GM12878 (cell line): ENCODE results near the gene SH3BP5. TPM values are rescaled to one million over a fixed set of nuclear protein-coding genes. Genes with fewer than 3 reads are reported as not detected.

ENCODE experiments used
- ATAC-seq: fragments of 200-7000 bp; cut with Tn5 transposase; 3 replicates; pipeline ENCODE4 v1.9.1; 2020; ENCODE audit warnings: mild to moderate bottlenecking, moderate library complexity
- BruUV-seq: library from RNA; stranded (reverse); fragments of 400-500 nt; replicated peaks from 2 replicates; lab custom pipeline; 2021; lab: Mats Ljungman, UMichigan
- CTCF ChIA-PET: fragments of 300-600 bp; sonication (Branson Sonifier 250); formaldehyde crosslinking; extraction: SDS; loops from one replicate; lab custom pipeline; 2021; ENCODE audit warnings: inconsistent platforms; lab: Yijun Ruan, JAX
- POLR2A ChIA-PET: fragments of 350-600 bp; formaldehyde crosslinking; extraction: SDS; loops from one replicate; lab custom pipeline; 2021; ENCODE audit warnings: inconsistent platforms; lab: Charles Lee
- RAD21 ChIA-PET: fragments of 300-600 bp; sonication (Branson Sonifier 250); formaldehyde crosslinking; loops from one replicate; lab custom pipeline; 2023; ENCODE audit warnings: antibody characterized with exemption; ENCODE audit not compliant: unreplicated experiment; lab: Charles Lee
- SMC1A ChIA-PET: fragments of 300-600 bp; sonication (Branson Sonifier 250); formaldehyde crosslinking; loops from one replicate; lab custom pipeline; 2023; ENCODE audit not compliant: unreplicated experiment, uncharacterized antibody; lab: Charles Lee
- DNase-seq: peaks from one replicate; pipeline ENCODE4 v3.0.0-alpha.2; 2011; ENCODE audit warnings: low read depth, low spot score
- FAIRE-seq: peaks from 3 replicates; lab custom pipeline; 2011; peaks lifted over from hg19 to GRCh38; lab: Jason Lieb, UNC
- H2AFZ ChIP-seq: 2 replicates; pipeline ENCODE4 v1.6.0; 2011; ENCODE audit warnings: low read depth, low read length, control low read depth; ENCODE audit not compliant: control insufficient read depth
- H3K27ac ChIP-seq: 2 replicates; pipeline ENCODE4 v1.5.1; 2011; ENCODE audit warnings: control low read depth; ENCODE audit not compliant: control insufficient read depth, insufficient read depth
- H3K27me3 ChIP-seq, 2 experiments: replicated peaks in 1 of 2; 2 replicates each; pipeline versions ENCODE4 v1.6.0 to v1.6.1; 2011; ENCODE audit warnings: low read length in 1 of 2; ENCODE audit not compliant: control insufficient read depth in 2 of 2, insufficient read depth in 2 of 2
- H3K36me3 ChIP-seq, 2 experiments: 2 replicates each; pipeline ENCODE4 v1.5.1; 2011; ENCODE audit warnings: low read length in 1 of 2; ENCODE audit not compliant: control insufficient read depth in 2 of 2, insufficient read depth in 2 of 2
- H3K4me1 ChIP-seq: 2 replicates; pipeline ENCODE4 v1.6.1; 2011; ENCODE audit warnings: mild to moderate bottlenecking, low read length, moderate library complexity, mixed read lengths; ENCODE audit not compliant: control insufficient read depth, insufficient read depth
- H3K4me2 ChIP-seq: 2 replicates; pipeline ENCODE4 v1.6.0; 2011; ENCODE audit warnings: control low read depth; ENCODE audit not compliant: control insufficient read depth, insufficient read depth
- H3K4me3 ChIP-seq: fragments of 200-600 bp; sonication (generic); 2 replicates; pipeline ENCODE4 v1.5.1; 2016
- H3K79me2 ChIP-seq: 2 replicates; pipeline ENCODE4 v1.6.0; 2011; ENCODE audit warnings: low read length; ENCODE audit not compliant: control insufficient read depth, insufficient read depth
- H3K9ac ChIP-seq: 2 replicates; pipeline ENCODE4 v1.8.0; 2011; ENCODE audit warnings: low read length, control low read depth, mixed read lengths; ENCODE audit not compliant: control insufficient read depth, insufficient read depth
- H3K9me3 ChIP-seq: replicated peaks from 3 replicates; pipeline ENCODE4 v1.5.1; 2011; ENCODE audit warnings: mild to moderate bottlenecking, low read length; ENCODE audit not compliant: control insufficient read depth, insufficient read depth
- H4K20me1 ChIP-seq: 2 replicates; pipeline ENCODE4 v1.6.0; 2011; ENCODE audit not compliant: control insufficient read depth, insufficient read depth
- EED ChIP-seq: sonication (generic); IDR thresholded peaks from 2 replicates; pipeline ENCODE4 v1.6.1; 2016; ENCODE audit warnings: antibody characterized with exemption, low read depth
- ETV6 ChIP-seq, 2 experiments: fragments of 450-650 bp in 1 of 2; IDR thresholded peaks in 1 of 2; conservative IDR thresholded peaks in 1 of 2; 2 replicates each; pipeline ENCODE4 v1.6.1; 2014; ENCODE audit warnings: antibody characterized with exemption in 1 of 2, borderline replicate concordance in 1 of 2, low read depth in 1 of 2, mild to moderate bottlenecking in 1 of 2, moderate library complexity in 1 of 2
- JUND ChIP-seq: IDR thresholded peaks from 2 replicates; pipeline ENCODE4 v1.6.1; 2012; ENCODE audit warnings: low read depth, mild to moderate bottlenecking, low read length, improper control_type of control experiment, moderate library complexity
- SPI1 ChIP-seq: IDR thresholded peaks from 2 replicates; pipeline ENCODE4 v1.6.1; 2011; ENCODE audit warnings: low read depth, mild to moderate bottlenecking, low read length, moderate library complexity, borderline replicate concordance; ENCODE audit not compliant: insufficient read depth
- WGBS: methylation state at CpG from one replicate; pipeline ENCODE4 v1.1.6; 2016; ENCODE audit warnings: low lambda C conversion rate; ENCODE audit not compliant: insufficient replicate concordance, insufficient coverage; ENCODE audit errors: missing lambda C conversion rate; 5-methylcytosine and 5-hydroxymethylcytosine counted together
- in situ Hi-C: fragments of 300-500 bp; cut with MboI; formaldehyde crosslinking; loops from 9 replicates; pipeline ENCODE4 v1.14.3; 2018; ENCODE audit warnings: mixed read lengths
- intact Hi-C: fragments of 100-400 bp; cut with micrococcal nuclease; formaldehyde crosslinking; loops from one replicate; pipeline ENCODE4 v1.14.2; 2022; ENCODE audit not compliant: unreplicated experiment
- polyA plus RNA-seq, 11 experiments: library from polyadenylated mRNA; depleted of rRNA in 4 of 11; unstranded in 6 of 11; stranded (reverse) in 5 of 11; fragments of >200 nt; fragmentation: Nextera tagmentation in 4 of 11; fragmentation: Illumina TruSeq in 1 of 11; extraction: Ambion mirVana in 4 of 11; extraction: Trizol in 1 of 11; gene quantifications; 1 replicate in 1 of 11; 2 replicates in 10 of 11; pipeline versions ENCODE4 v1.2.1 to v1.2.3, GENCODE V29; 2011 to 2016; ENCODE audit warnings: inconsistent platforms in 2 of 11, missing spikeins in 2 of 11, low read depth in 1 of 11
- total RNA-seq, 4 experiments: library from RNA; depleted of rRNA in 3 of 4; stranded (reverse); fragments of >200 nt in 3 of 4; fragmentation: Illumina TruSeq in 1 of 4; extraction: Trizol in 1 of 4; gene quantifications; 2 replicates each; pipeline versions ENCODE4 v1.2.1 to v1.2.3, GENCODE V29; 2013 to 2021

The SH3BP5 gene
- total and polyA plus RNA-seq, 10 of the 15 experiments (the other 5 are each of a cell fraction or from before 2014, with no cell fraction given), result 14.9 to 87.5 (median 43.7) TPM

GRCh38 chr3:15300323-15301078 lies 31.9 kb downstream of the SH3BP5 start:
- H3K27me3 ChIP-seq, result no peaks in the 10 kb centered on the region
- in situ Hi-C loops (no loop called here), intact Hi-C loops (no loop called here)
- ATAC-seq (no peak; the same call in 2 of the 3 replicates), DNase-seq (no peak), FAIRE-seq (no peak)
- 0 out of 2 replicates have a peak, but pooled peaks have one; percentile 9 for TF ChIP-seq EED
- peak in 1 of 2 experiments; percentile 10; a peak in 1 of 4 replicates for TF ChIP-seq ETV6 (conservative IDR thresholded peaks at IDR 0.05 in 1 of 2, IDR thresholded peaks at IDR 0.05 in 1 of 2; ENCODE audit: borderline replicate concordance in 1 of 2, low read depth in 1 of 2)
- no peak for TF ChIP-seq JUND
- 0 out of 2 replicates have a peak, but pooled peaks have one; percentile 20 for TF ChIP-seq SPI1
- no peak overlapping the region for H3K27ac ChIP-seq
- ChIA-PET SMC1A (interaction anchor here (0.6 to 1.6 kb wide), 6 partner anchors 10 to 65 kb away, joined by 3 to 7 read pairs (median 3); no protein-coding TSS in a partner anchor), POLR2A (interaction anchor here (1.0 to 1.3 kb wide), 2 partner anchors 25 to 56 kb away, joined by 3 to 4 read pairs; no protein-coding TSS in a partner anchor), CTCF (interaction anchor here (1.4 to 1.9 kb wide), 2 partner anchors 10 to 30 kb away, joined by 3 to 6 read pairs; no protein-coding TSS in a partner anchor), RAD21 (interaction anchor here (0.8 to 1.8 kb wide), 4 partner anchors 10 to 61 kb away, joined by 3 to 5 read pairs (median 4); no protein-coding TSS in a partner anchor)
- H3K79me2 ChIP-seq, result no peaks in the 10 kb centered on the region; the same call in 1 of the 2 replicates
- H3K9me3 ChIP-seq, result no peaks in the 10 kb centered on the region
- 30% methylated on average over 7 of the region's 8 CpGs for WGBS
- H3K4me2 ChIP-seq, result no peak overlapping the region
- no TSS peak for BruUV-seq
- no peak overlapping the region for H2AFZ ChIP-seq
- H3K4me1 ChIP-seq, result no peaks in the 10 kb centered on the region
- H4K20me1 ChIP-seq, result no peaks in the 10 kb centered on the region; the same call in 1 of the 2 replicates
- H3K4me3 ChIP-seq, result no peak overlapping the region
- H3K36me3 ChIP-seq, result peaks cover 16 to 35% of the 10 kb centered on the region in 2 experiments
- H3K9ac ChIP-seq, result no peak overlapping the region
